WTC11 (cell line): ENCODE results near the gene CCR5. TPM values are rescaled to one million over a fixed set of nuclear protein-coding genes. Genes with fewer than 3 reads are reported as not detected.

Source experiments
- ATAC-seq: fragments of 200-7000 bp; cut with Tn5 transposase; 2 replicates; pipeline ENCODE4 v1.10.0; 2021; ENCODE audit warnings: mild to moderate bottlenecking, moderate library complexity
- CTCF ChIA-PET: fragments of 300-600 bp; sonication (Branson Sonifier 250); formaldehyde crosslinking; loops from one replicate; lab custom pipeline; 2021; ENCODE audit warnings: antibody characterized with exemption; lab: Charles Lee
- POLR2A ChIA-PET: fragments of 350-600 bp; sonication (Branson Sonifier 250); formaldehyde crosslinking; loops from one replicate; lab custom pipeline; 2021; ENCODE audit warnings: antibody characterized with exemption; lab: Charles Lee
- DNase-seq: peaks from one replicate; pipeline ENCODE4 v3.0.0; 2021; ENCODE audit warnings: low spot score
- H3K27ac Mint-ChIP-seq: 2 replicates; pipeline ENCODE4 v1.8.0; 2021; ENCODE audit warnings: mixed read lengths
- H3K27me3 Mint-ChIP-seq: 2 replicates; pipeline ENCODE4 v1.8.0; 2021; ENCODE audit warnings: low read depth, mild to moderate bottlenecking, moderate library complexity, mixed read lengths
- H3K36me3 Mint-ChIP-seq: 2 replicates; pipeline ENCODE4 v1.8.0; 2021; ENCODE audit warnings: mixed read lengths
- H3K4me1 Mint-ChIP-seq: 2 replicates; pipeline ENCODE4 v1.8.0; 2022; ENCODE audit warnings: mixed read lengths
- H3K4me3 Mint-ChIP-seq: 2 replicates; pipeline ENCODE4 v1.8.0; 2021; ENCODE audit warnings: mild to moderate bottlenecking, moderate library complexity, mixed read lengths
- H3K9me3 Mint-ChIP-seq: 2 replicates; pipeline ENCODE4 v1.8.0; 2021; ENCODE audit warnings: mixed read lengths
- FOXJ3 ChIP-seq: sonication (generic); formaldehyde crosslinking; IDR thresholded peaks from 2 replicates; pipeline ENCODE4 v1.9.0; 2021; ENCODE audit warnings: missing genetic modification reagents, mild to moderate bottlenecking, borderline replicate concordance
- GRHL2 ChIP-seq: fragments of 250-450 bp; sonication (Bioruptor Pico); IDR thresholded peaks from 2 replicates; pipeline ENCODE4 v1.8.0; 2022; ENCODE audit warnings: mild to moderate bottlenecking, moderate library complexity; ENCODE audit not compliant: insufficient replicate concordance, severe bottlenecking
- KAT7 ChIP-seq: sonication (generic); formaldehyde crosslinking; IDR thresholded peaks from 2 replicates; pipeline ENCODE4 v1.8.1; 2023; ENCODE audit warnings: missing genetic modification reagents, mild to moderate bottlenecking, borderline replicate concordance
- MXD4 ChIP-seq: fragments of 250-450 bp; sonication (Bioruptor Pico); IDR thresholded peaks from 2 replicates; pipeline ENCODE4 v1.8.0; 2021; ENCODE audit warnings: mild to moderate bottlenecking, moderate library complexity, borderline replicate concordance
- MYBL2 ChIP-seq: sonication (generic); formaldehyde crosslinking; IDR thresholded peaks from 2 replicates; pipeline ENCODE4 v1.8.1; 2023; ENCODE audit warnings: mild to moderate bottlenecking, moderate library complexity, missing genetic modification reagents
- NFYB ChIP-seq: sonication (generic); formaldehyde crosslinking; conservative IDR thresholded peaks from 2 replicates; pipeline ENCODE4 v1.8.0; 2022; ENCODE audit warnings: low read depth, missing genetic modification reagents
- OVOL2 ChIP-seq: fragments of 250-450 bp; sonication (Bioruptor Pico); IDR thresholded peaks from 2 replicates; pipeline ENCODE4 v1.9.0; 2021; ENCODE audit warnings: mild to moderate bottlenecking, borderline replicate concordance
- RELA ChIP-seq: sonication (generic); formaldehyde crosslinking; IDR thresholded peaks from 2 replicates; pipeline ENCODE4 v1.8.1; 2022; ENCODE audit warnings: missing genetic modification reagents, mild to moderate bottlenecking, borderline replicate concordance
- SOX15 ChIP-seq: fragments of 250-450 bp; sonication (Bioruptor Pico); IDR thresholded peaks from 2 replicates; pipeline ENCODE4 v1.9.0; 2021; ENCODE audit warnings: mild to moderate bottlenecking
- TEAD4 ChIP-seq: sonication (generic); formaldehyde crosslinking; IDR thresholded peaks from 2 replicates; pipeline ENCODE4 v1.8.0; 2022; ENCODE audit warnings: mild to moderate bottlenecking, missing genetic modification reagents
- ZBTB21 ChIP-seq: sonication (generic); formaldehyde crosslinking; IDR thresholded peaks from 2 replicates; pipeline ENCODE4 v1.8.1; 2023; ENCODE audit warnings: mild to moderate bottlenecking, missing genetic modification reagents, borderline replicate concordance
- ZNF121 ChIP-seq: sonication (generic); formaldehyde crosslinking; IDR thresholded peaks from 2 replicates; pipeline ENCODE4 v1.8.0; 2023; ENCODE audit warnings: missing genetic modification reagents
- ZNF232 ChIP-seq: sonication (generic); formaldehyde crosslinking; IDR thresholded peaks from 2 replicates; pipeline ENCODE4 v1.8.0; 2022; ENCODE audit warnings: mild to moderate bottlenecking, missing genetic modification reagents
- total RNA-seq: library from RNA; stranded (reverse); gene quantifications from 3 replicates; pipeline ENCODE4 v1.2.3, GENCODE V29; 2021
- TF ChIP-seq, protein P1 (sequence below): sonication (generic); formaldehyde crosslinking; conservative IDR thresholded peaks from 2 replicates; pipeline ENCODE4 v1.8.1; 2023; ENCODE audit warnings: mild to moderate bottlenecking, low read depth, missing genetic modification reagents, moderate library complexity
- TF ChIP-seq, protein P2 (sequence below): sonication (generic); formaldehyde crosslinking; IDR thresholded peaks from 2 replicates; pipeline ENCODE4 v1.8.0; 2022; ENCODE audit warnings: mild to moderate bottlenecking, missing genetic modification reagents
- TF ChIP-seq, protein P3 (sequence below): fragments of 250-450 bp; sonication (Bioruptor Pico); IDR thresholded peaks from 2 replicates; pipeline ENCODE4 v1.9.0; 2021; ENCODE audit warnings: mild to moderate bottlenecking
- TF ChIP-seq, protein P4 (sequence below): sonication (generic); formaldehyde crosslinking; IDR thresholded peaks from 2 replicates; pipeline ENCODE4 v1.8.1; 2023; ENCODE audit warnings: mild to moderate bottlenecking, moderate library complexity, missing genetic modification reagents
- TF ChIP-seq, protein P5 (sequence below): sonication (generic); formaldehyde crosslinking; IDR thresholded peaks from 2 replicates; pipeline ENCODE4 v1.8.0; 2022; ENCODE audit warnings: mild to moderate bottlenecking, missing genetic modification reagents
- TF ChIP-seq, protein P6 (sequence below): sonication (generic); formaldehyde crosslinking; IDR thresholded peaks from 2 replicates; pipeline ENCODE4 v1.8.1; 2023; ENCODE audit warnings: mild to moderate bottlenecking, missing genetic modification reagents

The CCR5 gene
- total RNA-seq, 1 experiment from 2014 or later = not detected

DNA sequence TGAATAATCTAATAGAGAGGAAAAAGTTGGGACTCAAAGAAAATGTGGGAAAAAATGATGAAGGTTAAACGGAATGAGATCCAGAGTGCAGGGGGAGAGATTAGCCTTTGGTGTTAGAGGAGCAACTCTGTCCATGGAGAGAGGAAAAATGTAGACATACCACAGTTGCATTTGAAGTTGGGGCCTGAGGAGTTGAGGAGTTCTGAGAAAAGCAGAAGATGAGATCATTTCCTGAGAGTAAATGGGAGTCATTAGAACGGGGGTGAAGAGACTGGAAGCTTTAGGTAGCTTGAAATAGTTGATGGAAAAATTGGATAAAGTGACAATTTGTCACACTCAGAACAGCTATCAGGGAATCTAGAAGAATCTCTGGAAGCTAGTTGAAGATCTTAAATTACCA is 28.8 kb downstream of the CCR5 start:
- TF ChIP-seq FOXJ3 (CRISPR knock-in tag) = no peak
- TF ChIP-seq KAT7 (CRISPR knock-in tag) = no peak
- TF ChIP-seq RELA (CRISPR knock-in tag) = no peak
- ChIA-PET CTCF (interaction anchor here (0.7 to 2.3 kb wide), 4 partner anchors 11 to 123 kb away, joined by 3 to 10 read pairs (median 4); no protein-coding TSS in a partner anchor), POLR2A (no interaction called here)
- Mint-ChIP-seq H3K4me1 (peaks cover 12% of the 10 kb centered on the region), H3K27me3 (peaks cover 2% of the 10 kb centered on the region; the same call in 1 of the 2 replicates), H3K9me3 (peaks cover 8% of the 10 kb centered on the region), H3K27ac (no peak overlapping the region), H3K36me3 (no peaks in the 10 kb centered on the region), H3K4me3 (no peak overlapping the region)
- ATAC-seq = no peak
- DNase-seq = no peak

DNA sequence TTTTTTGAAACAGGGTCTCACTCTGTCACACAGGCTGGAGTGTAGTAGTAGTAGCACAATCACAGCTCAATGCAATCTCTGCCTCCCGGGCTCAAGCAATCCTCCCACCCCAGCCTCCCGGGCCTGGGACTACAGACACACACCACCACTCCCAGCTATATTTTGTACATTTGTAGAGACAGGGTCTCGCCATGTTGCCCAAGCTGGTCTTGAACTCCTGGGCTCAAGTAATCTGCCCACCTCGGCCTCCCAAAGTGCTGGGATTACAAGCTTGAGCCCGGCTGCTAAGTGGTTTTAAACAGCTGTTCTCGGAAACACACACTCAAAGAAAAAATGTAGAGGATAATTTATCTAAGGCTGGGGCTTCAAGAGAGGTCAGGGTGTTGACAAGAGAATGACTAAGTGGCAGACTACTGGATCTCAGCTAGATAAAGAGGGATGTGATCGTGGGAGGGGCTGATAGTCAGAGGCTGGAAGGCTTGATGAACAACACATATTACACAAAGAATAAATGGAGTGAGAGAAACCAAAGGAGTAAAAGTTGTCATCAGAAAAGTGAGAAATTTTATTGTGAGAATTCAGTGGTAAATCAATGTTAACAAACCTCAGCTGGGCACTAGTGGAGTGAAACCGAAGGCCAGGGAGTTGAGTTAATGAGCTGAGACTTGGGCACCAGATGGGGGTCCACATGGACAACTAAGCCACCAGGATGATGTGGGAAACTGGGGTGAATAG is 29.4 kb downstream of the CCR5 start:
- CTCF ChIA-PET = interaction anchor here (0.7 to 2.3 kb wide), 4 partner anchors 11 to 124 kb away, joined by 3 to 10 read pairs (median 4); no protein-coding TSS in a partner anchor
- no peak for TF ChIP-seq ZBTB21 (CRISPR knock-in tag)
- TF ChIP-seq SOX15 = no peak
- TF ChIP-seq GRHL2 (CRISPR knock-in tag) = no peak
- TF ChIP-seq, protein P1, sequence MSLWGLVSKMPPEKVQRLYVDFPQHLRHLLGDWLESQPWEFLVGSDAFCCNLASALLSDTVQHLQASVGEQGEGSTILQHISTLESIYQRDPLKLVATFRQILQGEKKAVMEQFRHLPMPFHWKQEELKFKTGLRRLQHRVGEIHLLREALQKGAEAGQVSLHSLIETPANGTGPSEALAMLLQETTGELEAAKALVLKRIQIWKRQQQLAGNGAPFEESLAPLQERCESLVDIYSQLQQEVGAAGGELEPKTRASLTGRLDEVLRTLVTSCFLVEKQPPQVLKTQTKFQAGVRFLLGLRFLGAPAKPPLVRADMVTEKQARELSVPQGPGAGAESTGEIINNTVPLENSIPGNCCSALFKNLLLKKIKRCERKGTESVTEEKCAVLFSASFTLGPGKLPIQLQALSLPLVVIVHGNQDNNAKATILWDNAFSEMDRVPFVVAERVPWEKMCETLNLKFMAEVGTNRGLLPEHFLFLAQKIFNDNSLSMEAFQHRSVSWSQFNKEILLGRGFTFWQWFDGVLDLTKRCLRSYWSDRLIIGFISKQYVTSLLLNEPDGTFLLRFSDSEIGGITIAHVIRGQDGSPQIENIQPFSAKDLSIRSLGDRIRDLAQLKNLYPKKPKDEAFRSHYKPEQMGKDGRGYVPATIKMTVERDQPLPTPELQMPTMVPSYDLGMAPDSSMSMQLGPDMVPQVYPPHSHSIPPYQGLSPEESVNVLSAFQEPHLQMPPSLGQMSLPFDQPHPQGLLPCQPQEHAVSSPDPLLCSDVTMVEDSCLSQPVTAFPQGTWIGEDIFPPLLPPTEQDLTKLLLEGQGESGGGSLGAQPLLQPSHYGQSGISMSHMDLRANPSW (CRISPR knock-in tag) = no peak
- TF ChIP-seq MYBL2 (CRISPR knock-in tag) = no peak
- no peak for TF ChIP-seq OVOL2 (CRISPR knock-in tag)
- TF ChIP-seq, protein P2, sequence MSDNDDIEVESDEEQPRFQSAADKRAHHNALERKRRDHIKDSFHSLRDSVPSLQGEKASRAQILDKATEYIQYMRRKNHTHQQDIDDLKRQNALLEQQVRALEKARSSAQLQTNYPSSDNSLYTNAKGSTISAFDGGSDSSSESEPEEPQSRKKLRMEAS (CRISPR knock-in tag) = no peak
- no peak for TF ChIP-seq ZNF121
- no peak for TF ChIP-seq NFYB (CRISPR knock-in tag)
- TF ChIP-seq, protein P3, sequence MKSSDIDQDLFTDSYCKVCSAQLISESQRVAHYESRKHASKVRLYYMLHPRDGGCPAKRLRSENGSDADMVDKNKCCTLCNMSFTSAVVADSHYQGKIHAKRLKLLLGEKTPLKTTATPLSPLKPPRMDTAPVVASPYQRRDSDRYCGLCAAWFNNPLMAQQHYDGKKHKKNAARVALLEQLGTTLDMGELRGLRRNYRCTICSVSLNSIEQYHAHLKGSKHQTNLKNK = no peak
- no peak for TF ChIP-seq MXD4
- TF ChIP-seq, protein P4, sequence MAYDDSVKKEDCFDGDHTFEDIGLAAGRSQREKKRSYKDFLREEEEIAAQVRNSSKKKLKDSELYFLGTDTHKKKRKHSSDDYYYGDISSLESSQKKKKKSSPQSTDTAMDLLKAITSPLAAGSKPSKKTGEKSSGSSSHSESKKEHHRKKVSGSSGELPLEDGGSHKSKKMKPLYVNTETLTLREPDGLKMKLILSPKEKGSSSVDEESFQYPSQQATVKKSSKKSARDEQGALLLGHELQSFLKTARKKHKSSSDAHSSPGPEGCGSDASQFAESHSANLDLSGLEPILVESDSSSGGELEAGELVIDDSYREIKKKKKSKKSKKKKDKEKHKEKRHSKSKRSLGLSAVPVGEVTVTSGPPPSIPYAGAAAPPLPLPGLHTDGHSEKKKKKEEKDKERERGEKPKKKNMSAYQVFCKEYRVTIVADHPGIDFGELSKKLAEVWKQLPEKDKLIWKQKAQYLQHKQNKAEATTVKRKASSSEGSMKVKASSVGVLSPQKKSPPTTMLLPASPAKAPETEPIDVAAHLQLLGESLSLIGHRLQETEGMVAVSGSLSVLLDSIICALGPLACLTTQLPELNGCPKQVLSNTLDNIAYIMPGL (CRISPR knock-in tag) = no peak
- TF ChIP-seq TEAD4 (CRISPR knock-in tag) = no peak
- TF ChIP-seq, protein P5, sequence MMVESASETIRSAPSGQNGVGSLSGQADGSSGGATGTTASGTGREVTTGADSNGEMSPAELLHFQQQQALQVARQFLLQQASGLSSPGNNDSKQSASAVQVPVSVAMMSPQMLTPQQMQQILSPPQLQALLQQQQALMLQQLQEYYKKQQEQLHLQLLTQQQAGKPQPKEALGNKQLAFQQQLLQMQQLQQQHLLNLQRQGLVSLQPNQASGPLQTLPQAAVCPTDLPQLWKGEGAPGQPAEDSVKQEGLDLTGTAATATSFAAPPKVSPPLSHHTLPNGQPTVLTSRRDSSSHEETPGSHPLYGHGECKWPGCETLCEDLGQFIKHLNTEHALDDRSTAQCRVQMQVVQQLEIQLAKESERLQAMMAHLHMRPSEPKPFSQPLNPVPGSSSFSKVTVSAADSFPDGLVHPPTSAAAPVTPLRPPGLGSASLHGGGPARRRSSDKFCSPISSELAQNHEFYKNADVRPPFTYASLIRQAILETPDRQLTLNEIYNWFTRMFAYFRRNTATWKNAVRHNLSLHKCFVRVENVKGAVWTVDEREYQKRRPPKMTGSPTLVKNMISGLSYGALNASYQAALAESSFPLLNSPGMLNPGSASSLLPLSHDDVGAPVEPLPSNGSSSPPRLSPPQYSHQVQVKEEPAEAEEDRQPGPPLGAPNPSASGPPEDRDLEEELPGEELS (CRISPR knock-in tag) = no peak
- no peak for TF ChIP-seq RELA (CRISPR knock-in tag)
- TF ChIP-seq, protein P6, sequence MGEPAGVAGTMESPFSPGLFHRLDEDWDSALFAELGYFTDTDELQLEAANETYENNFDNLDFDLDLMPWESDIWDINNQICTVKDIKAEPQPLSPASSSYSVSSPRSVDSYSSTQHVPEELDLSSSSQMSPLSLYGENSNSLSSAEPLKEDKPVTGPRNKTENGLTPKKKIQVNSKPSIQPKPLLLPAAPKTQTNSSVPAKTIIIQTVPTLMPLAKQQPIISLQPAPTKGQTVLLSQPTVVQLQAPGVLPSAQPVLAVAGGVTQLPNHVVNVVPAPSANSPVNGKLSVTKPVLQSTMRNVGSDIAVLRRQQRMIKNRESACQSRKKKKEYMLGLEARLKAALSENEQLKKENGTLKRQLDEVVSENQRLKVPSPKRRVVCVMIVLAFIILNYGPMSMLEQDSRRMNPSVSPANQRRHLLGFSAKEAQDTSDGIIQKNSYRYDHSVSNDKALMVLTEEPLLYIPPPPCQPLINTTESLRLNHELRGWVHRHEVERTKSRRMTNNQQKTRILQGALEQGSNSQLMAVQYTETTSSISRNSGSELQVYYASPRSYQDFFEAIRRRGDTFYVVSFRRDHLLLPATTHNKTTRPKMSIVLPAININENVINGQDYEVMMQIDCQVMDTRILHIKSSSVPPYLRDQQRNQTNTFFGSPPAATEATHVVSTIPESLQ = no peak
- no peak for TF ChIP-seq ZNF232
- TF ChIP-seq, all 79 proteins: peak for 0
- Mint-ChIP-seq H3K27me3 (no peaks in the 10 kb centered on the region; the same call in 1 of the 2 replicates), H3K4me3 (no peak overlapping the region), H3K27ac (no peak overlapping the region), H3K9me3 (peaks cover 5% of the 10 kb centered on the region), H3K4me1 (peaks cover 6% of the 10 kb centered on the region; the same call in 1 of the 2 replicates), H3K36me3 (no peaks in the 10 kb centered on the region)
- DNase-seq (no peak), ATAC-seq (no peak)
- POLR2A ChIA-PET = no interaction called here
